Stimulated activated CD4-positive, alpha-beta T cell treated with anti-CD3 and anti-CD28 coated beads, Interleukin-2, amount 100 ng/mL, for 48 hours (primary cell): Measurements from ENCODE around the gene GAS6.

Experiments
- DNase-seq, 2 donors: peaks; one replicate each; pipeline ENCODE4 v3.0.0-alpha.2; 2020

Gene GAS6

GRCh38 chr13:113818700-113819295, 45.1 kb downstream of the GAS6 start:
- no peak for DNase-seq

GRCh38 chr13:113817860-113818691, 45.8 kb downstream of the GAS6 start:
- DNase-seq = no peak

GRCh38 chr13:113816946-113817859, 46.7 kb downstream of the GAS6 start:
- DNase-seq = peak; percentile 84 to 89

- DNase-seq = no peak
Measured at GRCh38 chr13:113816254-113816929, 47.5 kb downstream of the GAS6 start.

- DNase-seq = peak; percentile 25 to 27
Measured at GRCh38 chr13:113815151-113816058, 48.5 kb downstream of the GAS6 start.

- no peak for DNase-seq
Measured at GRCh38 chr13:113814435-113814821, 49.4 kb downstream of the GAS6 start.

GRCh38 chr13:113813749-113814434, 50.0 kb downstream of the GAS6 start:
- no peak for DNase-seq

GRCh38 chr13:113813070-113813748, 50.7 kb downstream of the GAS6 start:
- no peak for DNase-seq

GRCh38 chr13:113812178-113813040, 51.5 kb downstream of the GAS6 start:
- DNase-seq = no peak

GRCh38 chr13:113811081-113811928, 52.6 kb downstream of the GAS6 start:
- DNase-seq = no peak

GRCh38 chr13:113810640-113811039, 53.2 kb downstream of the GAS6 start:
- no peak for DNase-seq

- DNase-seq = no peak
Measured at GRCh38 chr13:113809934-113810333, 53.9 kb downstream of the GAS6 start.

GRCh38 chr13:113808058-113808834, 55.6 kb downstream of the GAS6 start:
- DNase-seq = no peak

- no peak for DNase-seq
Measured at GRCh38 chr13:113806526-113806925, 57.4 kb downstream of the GAS6 start.

GRCh38 chr13:113806104-113806471, 57.8 kb downstream of the GAS6 start:
- no peak for DNase-seq

- DNase-seq = no peak
Measured at GRCh38 chr13:113805431-113806103, 58.3 kb downstream of the GAS6 start.
